ENCODE measurements around the gene MRAS.

DNA sequence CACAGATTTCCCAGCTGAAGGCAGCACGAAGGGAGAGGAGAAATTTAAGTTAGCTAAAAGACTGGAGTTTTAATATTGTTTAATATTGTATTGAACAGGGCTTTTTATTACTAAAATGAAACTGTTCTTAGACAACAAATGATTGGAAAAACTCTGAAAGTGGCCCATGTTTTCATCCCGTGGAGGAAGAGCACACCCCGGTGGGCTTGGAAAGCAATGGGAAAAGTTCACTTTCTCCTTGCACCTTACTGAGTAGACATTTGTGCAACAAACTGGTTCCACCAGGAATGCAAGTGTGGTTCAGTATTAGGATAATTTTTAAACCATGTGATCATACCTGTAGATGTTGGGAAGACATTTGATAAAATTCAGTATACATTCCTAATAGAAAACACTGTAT is 77.8 kb downstream of the MRAS start:
- no peak for TF ChIP-seq CEBPB (IDR thresholded peaks at IDR 0.05; ENCODE audit: low read depth, low read length)
- TF ChIP-seq, protein P1, sequence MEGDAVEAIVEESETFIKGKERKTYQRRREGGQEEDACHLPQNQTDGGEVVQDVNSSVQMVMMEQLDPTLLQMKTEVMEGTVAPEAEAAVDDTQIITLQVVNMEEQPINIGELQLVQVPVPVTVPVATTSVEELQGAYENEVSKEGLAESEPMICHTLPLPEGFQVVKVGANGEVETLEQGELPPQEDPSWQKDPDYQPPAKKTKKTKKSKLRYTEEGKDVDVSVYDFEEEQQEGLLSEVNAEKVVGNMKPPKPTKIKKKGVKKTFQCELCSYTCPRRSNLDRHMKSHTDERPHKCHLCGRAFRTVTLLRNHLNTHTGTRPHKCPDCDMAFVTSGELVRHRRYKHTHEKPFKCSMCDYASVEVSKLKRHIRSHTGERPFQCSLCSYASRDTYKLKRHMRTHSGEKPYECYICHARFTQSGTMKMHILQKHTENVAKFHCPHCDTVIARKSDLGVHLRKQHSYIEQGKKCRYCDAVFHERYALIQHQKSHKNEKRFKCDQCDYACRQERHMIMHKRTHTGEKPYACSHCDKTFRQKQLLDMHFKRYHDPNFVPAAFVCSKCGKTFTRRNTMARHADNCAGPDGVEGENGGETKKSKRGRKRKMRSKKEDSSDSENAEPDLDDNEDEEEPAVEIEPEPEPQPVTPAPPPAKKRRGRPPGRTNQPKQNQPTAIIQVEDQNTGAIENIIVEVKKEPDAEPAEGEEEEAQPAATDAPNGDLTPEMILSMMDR (IDR thresholded peaks at IDR 0.05; ENCODE audit: control extremely low read depth in 1 of 3, insufficient read depth in 1 of 3, low read depth in 1 of 3, low read length in 3 of 3): peak; percentile 42 to 68 (median 62)
- no peak for TF ChIP-seq GABPA (IDR thresholded peaks at IDR 0.05; ENCODE audit: borderline replicate concordance, insufficient read depth, low read length)
- no peak for TF ChIP-seq POLR2A (IDR thresholded peaks at IDR 0.05; ENCODE audit: control extremely low read depth in 1 of 2, low read depth in 2 of 2, low read length in 2 of 2)
- no peak for TF ChIP-seq SP1 (IDR thresholded peaks at IDR 0.05; ENCODE audit: low read depth, low read length)
- TF ChIP-seq MAFK (IDR thresholded peaks at IDR 0.05; ENCODE audit: low read depth, low read length): no peak
